ENCODE results near the gene KCNK7. TPM values are rescaled to one million over a fixed set of nuclear protein-coding genes. Genes with fewer than 3 reads are reported as not detected.

Gene KCNK7
- total and polyA plus RNA-seq, 2 donors (not counting 3 experiments of a cell fraction or from before 2014, with no cell fraction given) = 0.17 to 0.60 TPM

GRCh38 chr11:65640483-65641296 lies 45.1 kb upstream of the KCNK7 start:
- no peaks in the 10 kb centered on the region for H3K27me3 ChIP-seq (ENCODE audit: control insufficient read depth in 2 of 2, insufficient read depth in 2 of 2, low read length in 2 of 2)
- no peaks in the 10 kb centered on the region for H3K9me3 ChIP-seq (replicated peaks; ENCODE audit: control insufficient read depth, insufficient read depth, low read length)
- H3K9ac ChIP-seq (replicated peaks; ENCODE audit: extremely low read depth, insufficient read depth, low read length) = no peak overlapping the region
- no peak for FAIRE-seq
- H3K36me3 ChIP-seq (ENCODE audit: control insufficient read depth in 2 of 2, extremely low read depth in 1 of 2, insufficient read depth in 2 of 2, low read length in 2 of 2) = peaks cover 6 to 24% of the 10 kb centered on the region in 2 experiments
- no peak for DNase-seq (ENCODE audit: low read depth, low spot score)
- dilution Hi-C loops (cut with MboI; ENCODE audit: extremely low pct_ligation_motif_present, low sequenced_read_pairs) = no loop called here
- intact Hi-C loops (cut with micrococcal nuclease) = no loop called here
- no peak for TF ChIP-seq JUN (IDR thresholded peaks at IDR 0.05; ENCODE audit: borderline replicate concordance, insufficient read depth, insufficient read length, low read depth)
- TF ChIP-seq MAX (IDR thresholded peaks at IDR 0.05; ENCODE audit: insufficient read depth, insufficient read length) = no peak
- TF ChIP-seq POLR2AphosphoS5 (IDR thresholded peaks at IDR 0.05; ENCODE audit: insufficient read depth, low read depth, low read length) = no peak
- TF ChIP-seq FOS (IDR thresholded peaks at IDR 0.05; ENCODE audit: borderline replicate concordance, insufficient read depth, low read length) = no peak
- TF ChIP-seq MYC (IDR thresholded peaks at IDR 0.05; ENCODE audit: low read depth, low read length) = no peak
- no peak for TF ChIP-seq EZH2 (IDR thresholded peaks at IDR 0.05; ENCODE audit: borderline replicate concordance, low read depth, low read length, severe bottlenecking)
- no peak for TF ChIP-seq CTCF (IDR thresholded peaks at IDR 0.05; ENCODE audit: extremely low read depth in 1 of 2, insufficient read depth in 1 of 2, low read depth in 1 of 2, low read length in 2 of 2)
- TF ChIP-seq GATA2 (IDR thresholded peaks at IDR 0.05; ENCODE audit: insufficient read depth, insufficient read length, low read depth, low read length) = no peak
- no peak for TF ChIP-seq POLR2A (IDR thresholded peaks at IDR 0.05; ENCODE audit: low read depth, low read length)
- BruUV-seq (replicated peaks) = no TSS peak
- H3K9me1 ChIP-seq (replicated peaks; ENCODE audit: control insufficient read depth, extremely low read depth, insufficient read depth, low read length) = no peaks in the 10 kb centered on the region
- no peak overlapping the region for H2AFZ ChIP-seq (ENCODE audit: low read depth, low read length)
- H3K4me2 ChIP-seq (ENCODE audit: insufficient read depth, low read length) = peak overlapping the region; percentile 44
- ChIA-PET CTCF (interaction anchor here (1.5 kb wide), 1 partner anchor 48 kb away, joined by 3 read pairs; no protein-coding TSS in a partner anchor), POLR2A (no interaction called here)
- peak overlapping the region; percentile 48 for H3K27ac ChIP-seq (ENCODE audit: insufficient read depth, low read depth, low read length)
- H3K4me1 ChIP-seq (ENCODE audit: control insufficient read depth, extremely low read depth, insufficient read depth, low read length) = peaks cover 48% of the 10 kb centered on the region
- peaks cover 16% of the 10 kb centered on the region for H3K79me2 ChIP-seq (ENCODE audit: control insufficient read depth, insufficient read depth, low read length)
- no peaks in the 10 kb centered on the region for H4K20me1 ChIP-seq (replicated peaks; ENCODE audit: control insufficient read depth, extremely low read depth, insufficient read depth, low read length)
- H3K4me3 ChIP-seq (replicated peaks in 1 of 3; ENCODE audit: insufficient read depth in 1 of 3, low read depth in 1 of 3, low read length in 3 of 3) = no peak overlapping the region

All from endothelial cell of umbilical vein (primary cell).